Mesodermal cell (in vitro differentiated cells): ENCODE results near the gene SH3BP1.
A peak's percentile ranks its signal among the peaks of the same experiment; 100 is the strongest.

Experiments
- H3K27ac ChIP-seq: 2 replicates; pipeline ENCODE4 v1.7.0; 2013; ENCODE audit warnings: mild to moderate bottlenecking, low read depth, low read length, moderate library complexity; ENCODE audit not compliant: severe bottlenecking
- H3K36me3 ChIP-seq: 2 replicates; pipeline ENCODE4 v1.7.1; 2013; ENCODE audit warnings: mild to moderate bottlenecking, low read length, moderate library complexity; ENCODE audit not compliant: control insufficient read depth, insufficient read depth
- H3K4me1 ChIP-seq: one replicate; pipeline ENCODE4 v1.7.1; 2013; ENCODE audit warnings: mild to moderate bottlenecking, low read length; ENCODE audit not compliant: insufficient read depth, control insufficient read depth, poor library complexity, severe bottlenecking
- H3K4me3 ChIP-seq: 2 replicates; pipeline ENCODE4 v1.7.0; 2013; ENCODE audit warnings: low read length, control low read depth, mild to moderate bottlenecking; ENCODE audit not compliant: insufficient read depth, poor library complexity, severe bottlenecking; ENCODE audit errors: extremely low read depth
- H3K9me3 ChIP-seq: 2 replicates; pipeline ENCODE4 v1.7.1; 2013; ENCODE audit warnings: mild to moderate bottlenecking, low read length, moderate library complexity; ENCODE audit not compliant: control insufficient read depth
- WGBS, 2 experiments: methylation state at CpG; one replicate each; pipeline ENCODE4 v1.1.5; 2013; ENCODE audit warnings: missing lambda C conversion rate in 2 of 2; ENCODE audit not compliant: insufficient coverage in 2 of 2; 5-methylcytosine and 5-hydroxymethylcytosine counted together

SH3BP1 gene

DNA sequence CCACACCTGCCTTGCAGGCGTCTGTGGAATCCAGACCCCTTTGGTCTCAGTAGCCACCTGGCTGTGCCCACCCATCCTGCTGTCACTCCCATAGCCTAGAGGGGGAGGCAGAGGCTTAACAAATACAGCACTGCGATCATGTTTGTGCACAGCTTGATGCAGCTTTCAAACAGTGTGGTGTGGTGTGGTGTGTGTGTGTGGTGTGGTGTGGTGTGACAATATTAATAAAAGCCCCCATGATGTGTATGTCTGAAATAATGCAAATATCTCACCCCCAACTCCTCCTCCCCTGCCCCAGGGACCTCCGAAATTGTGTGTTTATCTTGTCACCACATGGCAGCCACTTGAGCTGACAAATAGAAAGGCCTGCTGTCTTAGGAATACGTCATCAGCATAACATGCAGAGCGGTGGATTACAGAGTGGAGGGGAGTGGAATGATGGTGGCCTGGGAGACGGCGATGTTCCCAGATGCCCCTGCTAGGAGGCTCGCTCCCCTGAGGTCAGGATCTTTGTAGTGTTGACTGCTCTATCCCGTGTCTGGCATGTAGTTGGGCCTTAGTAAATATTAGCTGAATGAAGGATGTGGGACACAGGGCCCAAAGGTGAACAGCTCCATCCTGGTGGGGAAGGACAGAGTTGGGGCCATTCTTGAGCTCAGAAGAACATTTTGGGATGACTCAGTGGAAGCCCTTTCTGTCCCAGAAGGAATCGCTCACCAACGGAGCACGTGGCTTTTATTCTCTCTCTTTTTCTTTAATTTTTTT, 21.9 kb downstream of the SH3BP1 start:
- WGBS, 2 experiments: 82 to 84% methylated on average over 7 to 9 of the region's 12 CpGs
- H3K27ac ChIP-seq: peak overlapping the region; percentile 59
- peaks cover 20% of the 10 kb centered on the region for H3K36me3 ChIP-seq
- H3K9me3 ChIP-seq: no peaks in the 10 kb centered on the region
- peaks cover 18% of the 10 kb centered on the region for H3K4me1 ChIP-seq
- no peak overlapping the region for H3K4me3 ChIP-seq

DNA sequence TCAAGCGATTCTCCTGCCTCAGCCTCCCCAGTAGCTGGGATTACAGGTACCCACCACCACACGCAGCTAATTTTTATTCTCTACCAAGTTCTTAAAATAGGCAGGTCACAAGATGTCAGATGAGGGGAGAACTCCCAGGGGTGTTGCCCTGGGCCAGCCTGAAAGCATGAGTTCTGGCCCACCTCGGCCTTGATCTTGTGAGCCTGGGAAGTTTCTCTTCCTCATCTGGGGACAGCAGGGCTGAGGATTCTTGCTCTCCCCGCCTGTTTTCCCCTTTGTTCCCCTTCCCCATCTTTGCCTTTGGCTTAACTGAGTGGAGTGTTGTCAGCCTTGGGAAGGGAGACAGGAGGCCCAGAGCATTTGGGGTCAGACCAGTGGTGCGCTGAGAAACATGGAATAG, 22.6 kb downstream of the SH3BP1 start:
- Histone ChIP-seq H3K9me3 (no peaks in the 10 kb centered on the region), H3K36me3 (peaks cover 27% of the 10 kb centered on the region), H3K4me3 (no peak overlapping the region), H3K4me1 (peaks cover 18% of the 10 kb centered on the region), H3K27ac (no peak overlapping the region)
- WGBS, 2 experiments: 95 to 98% methylated on average over 3 of the region's 5 CpGs

DNA sequence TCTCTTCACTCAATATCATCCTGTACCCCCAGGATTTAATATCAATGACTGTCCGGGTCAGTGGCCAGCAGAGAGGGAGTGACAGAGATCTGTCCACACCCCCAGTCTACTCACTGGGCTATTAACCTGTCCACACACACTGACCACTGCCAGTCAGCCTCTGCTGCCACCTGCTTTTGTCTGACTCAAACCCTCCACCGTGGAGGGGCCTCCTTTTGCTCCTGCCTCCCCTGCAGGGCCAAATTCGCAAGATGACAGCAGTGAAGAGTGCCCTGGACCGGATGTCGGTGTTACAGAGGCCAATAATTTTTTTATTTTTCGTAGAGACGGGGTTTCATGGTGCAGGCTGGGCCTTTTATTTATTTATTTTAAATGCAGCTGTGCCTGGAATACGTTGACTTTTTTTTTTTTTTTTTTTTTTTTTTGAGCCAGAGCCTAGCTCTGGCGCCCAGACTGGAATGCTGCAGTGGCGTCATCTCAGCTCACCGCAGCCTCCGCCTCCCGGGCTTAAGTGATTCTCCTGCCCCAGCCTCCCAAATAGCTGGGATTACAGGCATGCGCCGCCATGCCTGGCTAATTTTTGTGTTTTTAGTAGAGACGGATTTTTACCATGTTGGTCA, 24.2 kb downstream of the SH3BP1 start:
- H3K4me3 ChIP-seq: no peak overlapping the region
- H3K4me1 ChIP-seq: peaks cover 18% of the 10 kb centered on the region
- peaks cover 35% of the 10 kb centered on the region for H3K36me3 ChIP-seq
- 94 to 96% methylated on average over 11 to 12 of the region's 16 CpGs for WGBS, 2 experiments
- H3K9me3 ChIP-seq: no peaks in the 10 kb centered on the region
- no peak overlapping the region for H3K27ac ChIP-seq

DNA sequence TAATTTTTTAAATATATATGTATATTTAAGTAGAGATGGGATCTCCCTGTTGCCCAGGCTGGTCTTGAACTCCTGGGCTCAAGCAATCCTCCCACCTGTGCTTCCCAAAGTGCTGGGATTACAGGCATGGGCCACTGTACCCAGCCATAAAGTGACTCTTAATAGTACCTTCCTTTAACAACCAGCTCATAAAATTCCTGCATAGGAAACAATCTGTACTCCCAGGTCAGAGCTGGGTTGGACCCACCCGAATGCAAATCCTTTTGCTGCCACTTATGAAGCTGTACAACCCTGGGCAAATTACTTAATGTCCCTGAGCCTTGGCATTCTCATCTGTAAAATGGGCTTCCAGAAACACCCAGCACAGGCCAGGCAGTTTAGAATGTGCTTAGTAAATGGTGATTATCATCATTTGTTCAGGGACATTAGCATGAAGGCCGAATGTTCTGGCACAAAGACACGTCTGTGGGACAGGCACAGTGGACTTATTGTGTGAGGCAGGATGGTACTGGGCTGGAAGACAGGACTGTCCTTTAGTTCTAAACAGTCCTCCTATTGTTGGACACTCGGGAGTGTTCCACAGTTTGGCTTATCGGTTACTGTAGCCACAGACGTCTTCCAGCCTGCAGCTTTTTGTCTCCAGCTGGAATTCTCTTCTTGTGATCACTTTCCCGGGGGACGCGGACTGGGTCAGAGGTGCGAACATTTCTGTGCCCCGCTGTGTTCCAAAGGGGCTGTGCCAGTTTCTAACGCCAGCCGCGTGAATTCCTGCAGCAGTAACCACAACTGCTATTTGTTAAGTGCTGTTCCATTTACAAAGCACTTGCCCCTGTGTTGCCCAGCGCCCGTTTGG, 25.0 kb downstream of the SH3BP1 start:
- Histone ChIP-seq H3K9me3 (no peaks in the 10 kb centered on the region), H3K27ac (peak overlapping the region; percentile 72), H3K36me3 (peaks cover 35% of the 10 kb centered on the region), H3K4me1 (peaks cover 18% of the 10 kb centered on the region), H3K4me3 (no peak overlapping the region)
- 84 to 92% methylated on average over 14 to 16 of the region's 16 CpGs for WGBS, 2 experiments

DNA sequence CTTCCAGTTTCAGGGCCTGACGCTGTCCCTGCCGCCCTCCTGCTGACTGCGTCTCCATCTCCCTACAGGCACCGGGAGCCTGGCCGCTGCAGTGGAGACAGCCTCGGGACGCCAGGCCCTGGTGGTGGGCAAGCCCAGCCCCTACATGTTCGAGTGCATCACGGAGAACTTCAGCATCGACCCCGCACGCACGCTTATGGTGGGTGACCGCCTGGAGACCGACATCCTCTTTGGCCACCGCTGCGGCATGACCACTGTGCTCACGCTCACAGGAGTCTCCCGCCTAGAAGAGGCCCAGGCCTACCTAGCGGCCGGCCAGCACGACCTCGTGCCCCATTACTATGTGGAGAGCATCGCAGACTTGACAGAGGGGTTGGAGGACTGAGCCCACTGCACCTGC, 26.0 kb downstream of the SH3BP1 start:
- WGBS, 2 experiments: 96 to 98% methylated on average over 20 to 24 of the region's 24 CpGs
- peaks cover 35% of the 10 kb centered on the region for H3K36me3 ChIP-seq
- H3K4me1 ChIP-seq: peaks cover 16% of the 10 kb centered on the region
- H3K27ac ChIP-seq: no peak overlapping the region
- no peak overlapping the region for H3K4me3 ChIP-seq
- no peaks in the 10 kb centered on the region for H3K9me3 ChIP-seq

DNA sequence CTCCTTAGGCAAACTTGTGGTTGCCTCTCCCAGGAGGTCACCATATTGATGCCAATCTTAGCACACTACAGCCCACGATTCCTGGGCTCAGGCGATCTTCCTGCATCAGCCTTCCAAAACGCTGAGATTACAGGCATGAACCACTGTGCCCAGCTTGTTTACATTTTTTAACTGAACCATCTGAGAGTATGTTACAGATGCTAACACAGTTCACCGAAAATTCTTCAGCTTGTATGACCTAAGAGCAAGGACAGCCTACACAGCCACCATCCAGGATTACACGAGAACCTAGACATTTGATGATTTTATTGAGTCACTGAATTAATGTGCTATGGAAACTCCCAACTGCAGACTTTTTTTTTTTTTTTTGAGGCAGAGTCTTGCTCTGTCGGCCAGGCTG, 30.1 kb downstream of the SH3BP1 start:
- Histone ChIP-seq H3K9me3 (no peaks in the 10 kb centered on the region), H3K36me3 (peaks cover 30% of the 10 kb centered on the region), H3K4me1 (no peaks in the 10 kb centered on the region), H3K27ac (no peak overlapping the region), H3K4me3 (no peak overlapping the region)
- 93 to 94% methylated on average over 3 to 4 of the region's 6 CpGs for WGBS, 2 experiments

DNA sequence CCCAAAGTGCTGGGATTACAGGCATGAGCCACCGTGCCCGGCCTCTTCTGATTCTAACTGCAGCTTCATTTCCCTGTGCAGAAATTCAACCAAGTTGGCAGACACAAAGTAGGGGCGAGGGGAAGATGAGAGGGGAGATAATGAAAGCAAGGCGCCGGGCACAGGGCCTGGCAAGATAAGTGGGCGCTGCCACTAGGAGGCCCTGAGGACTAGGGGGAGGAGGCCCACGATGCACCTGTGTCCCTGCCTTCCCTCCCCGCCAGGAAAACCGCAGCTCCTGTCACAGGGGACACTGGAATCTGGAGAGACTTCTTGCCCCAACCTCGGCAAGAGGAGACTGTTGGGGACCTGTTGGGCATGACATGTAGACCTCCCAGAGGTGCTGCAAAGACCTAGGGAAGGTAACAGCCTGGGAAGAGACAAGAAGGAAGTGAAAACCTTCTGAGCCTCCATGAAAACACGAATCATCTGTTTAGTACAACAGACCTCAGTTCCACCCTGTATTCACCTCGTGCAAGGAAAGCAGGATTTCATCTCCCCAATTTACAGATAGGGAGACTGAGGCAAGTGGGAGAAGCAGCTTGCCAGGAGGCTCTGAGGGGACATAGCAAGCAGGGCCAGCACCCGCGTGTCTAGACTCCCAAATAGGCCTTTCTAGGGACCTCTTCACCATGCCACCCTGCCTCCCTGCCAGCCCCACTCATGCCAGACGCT, 32.9 kb downstream of the SH3BP1 start:
- WGBS, 2 experiments: 87 to 89% methylated on average over 9 to 15 of the region's 15 CpGs
- no peak overlapping the region for H3K27ac ChIP-seq

DNA sequence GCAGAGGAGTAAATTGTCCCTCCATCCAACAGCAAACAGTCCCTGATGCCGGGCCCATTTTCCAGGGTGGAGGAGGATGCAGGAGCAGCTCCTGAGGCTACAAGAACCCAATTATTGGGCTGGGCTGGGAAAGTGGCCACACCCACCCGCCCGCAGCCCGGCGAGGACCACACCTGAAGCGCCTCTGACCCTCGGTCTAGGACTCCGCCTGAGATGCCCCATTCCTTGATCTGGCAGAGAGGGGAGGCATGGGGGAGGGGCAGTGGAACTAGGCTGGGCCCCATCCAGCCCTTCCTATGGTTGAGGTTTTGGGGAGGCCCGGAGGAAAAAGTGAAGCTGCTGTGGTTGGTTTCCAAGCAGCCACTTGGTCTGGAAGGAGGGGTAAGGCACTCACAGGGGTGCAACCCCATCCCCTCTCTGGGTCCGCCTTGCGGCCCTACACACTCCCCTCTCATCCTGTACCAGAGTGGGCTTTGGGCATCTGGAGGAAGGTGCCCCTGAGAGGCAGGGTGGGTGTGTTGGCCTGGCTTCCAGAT, 33.5 kb downstream of the SH3BP1 start:
- WGBS, 2 experiments: 94 to 100% methylated on average over 5 to 8 of the region's 11 CpGs
- Histone ChIP-seq H3K9me3 (no peaks in the 10 kb centered on the region), H3K4me1 (peaks cover 6% of the 10 kb centered on the region), H3K27ac (no peak overlapping the region), H3K36me3 (peaks cover under 1% of the 10 kb centered on the region), H3K4me3 (no peak overlapping the region)

More for the DNA sequence above, 32.9 kb downstream of the SH3BP1 start:
- Histone ChIP-seq H3K4me3 (no peak overlapping the region), H3K4me1 (peaks cover 4% of the 10 kb centered on the region), H3K36me3 (peaks cover 5% of the 10 kb centered on the region), H3K9me3 (no peaks in the 10 kb centered on the region)

DNA sequence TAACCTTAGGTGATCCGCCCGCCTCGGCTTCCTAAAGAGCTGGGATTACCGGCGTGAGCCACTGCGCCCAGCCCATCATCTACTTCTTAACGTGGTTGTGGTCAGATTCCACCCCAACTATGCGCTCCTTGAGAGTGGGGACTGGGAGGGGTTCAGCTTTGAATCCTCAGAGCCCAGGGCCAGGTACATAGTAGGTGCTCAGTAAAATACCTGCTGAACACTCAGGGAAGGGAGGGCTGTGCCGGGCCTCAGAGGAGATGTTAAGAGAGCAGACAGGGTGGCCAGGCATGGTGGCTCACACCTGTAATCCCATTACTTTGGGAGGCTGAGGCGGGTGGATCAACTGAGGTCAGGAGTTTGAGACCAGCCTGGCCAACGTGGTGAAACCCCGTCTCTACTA, 34.8 kb downstream of the SH3BP1 start:
- Histone ChIP-seq H3K27ac (no peak overlapping the region), H3K4me1 (peaks cover 6% of the 10 kb centered on the region), H3K9me3 (no peaks in the 10 kb centered on the region), H3K36me3 (peaks cover 5% of the 10 kb centered on the region), H3K4me3 (no peak overlapping the region)
- WGBS, 2 experiments: 94 to 97% methylated on average over 7 to 8 of the region's 12 CpGs
